Lung (tissue), 12 donors: ENCODE results near the gene KIAA0825. TPM values are rescaled to one million over a fixed set of nuclear protein-coding genes. Genes with fewer than 3 reads are reported as not detected.

Source experiments
- ATAC-seq: fragments of 200-7000 bp; cut with Tn5 transposase; one replicate; pipeline ENCODE4 v1.9.1; 2020; ENCODE audit warnings: moderate number of reproducible peaks; ENCODE audit not compliant: insufficient read depth, low FRiP score
- DNase-seq, 3 donors: peaks; one replicate each; pipeline ENCODE4 v3.0.0-alpha.2; 2013 to 2017
- H3K27ac ChIP-seq, 2 donors: one replicate each; pipeline ENCODE4 v1.5.1; 2013; ENCODE audit warnings: mild to moderate bottlenecking in 2 of 2, moderate library complexity in 2 of 2, control low read depth in 1 of 2, inconsistent platforms in 1 of 2, low read depth in 1 of 2, low read length in 1 of 2
- H3K27me3 ChIP-seq, 3 donors: one replicate each; pipeline ENCODE4 v1.5.1; 2013; ENCODE audit warnings: low read length in 2 of 3; ENCODE audit not compliant: control insufficient read depth in 3 of 3, insufficient read depth in 3 of 3
- H3K36me3 ChIP-seq, 4 donors: one replicate each; pipeline ENCODE4 v1.5.1; 2013; ENCODE audit warnings: low read length in 4 of 4, mild to moderate bottlenecking in 1 of 4, moderate library complexity in 1 of 4; ENCODE audit not compliant: control insufficient read depth in 4 of 4, insufficient read depth in 4 of 4
- H3K4me1 ChIP-seq, 5 donors: one replicate each; pipeline ENCODE4 v1.5.1; 2013; ENCODE audit warnings: low read length in 5 of 5, mild to moderate bottlenecking in 2 of 5, moderate library complexity in 1 of 5; ENCODE audit not compliant: control insufficient read depth in 5 of 5, insufficient read depth in 5 of 5
- H3K4me3 ChIP-seq: one replicate; pipeline ENCODE4 v1.5.1; 2013; ENCODE audit warnings: mild to moderate bottlenecking, control low read depth, moderate library complexity
- H3K9ac ChIP-seq, 2 donors: one replicate each; pipeline ENCODE4 v1.5.1; 2013; ENCODE audit warnings: low read length in 2 of 2, control low read depth in 1 of 2; ENCODE audit not compliant: insufficient read depth in 1 of 2
- H3K9me3 ChIP-seq, 4 donors: one replicate each; pipeline ENCODE4 v1.5.1; 2013; ENCODE audit warnings: low read length in 3 of 4, mild to moderate bottlenecking in 1 of 4, moderate library complexity in 1 of 4; ENCODE audit not compliant: control insufficient read depth in 4 of 4, insufficient read depth in 3 of 4
- CTCF ChIP-seq: IDR thresholded peaks from 2 replicates; pipeline ENCODE4 v1.5.1; 2012; ENCODE audit warnings: mild to moderate bottlenecking; ENCODE audit errors: control extremely low read depth, extremely low read depth
- WGBS, 2 donors: extraction: QIAGEN DNeasy Blood & Tissue Kit; methylation state at CpG; one replicate each; pipeline ENCODE4 v1.1.7; 2013; 5-methylcytosine and 5-hydroxymethylcytosine counted together
- polyA plus RNA-seq, 2 donors: library from polyadenylated mRNA; stranded (reverse); fragments of 200-250 nt; gene quantifications; one replicate each; pipeline ENCODE4 v1.2.1, GENCODE V29; 2013
- total RNA-seq, 2 donors: library from RNA; depleted of rRNA in 1 of 2; stranded (reverse); fragments of >200 nt in 1 of 2; gene quantifications; one replicate each; pipeline ENCODE4 v1.2.1, GENCODE V29; 2014 to 2021
- donor health status: control.
- donor health status: control.
- donor health status: Bipolar disorder and iron deficiency.
- donor health status: healthy.
- donor health status: DM: yes; HTN: yes; CAD: no.

KIAA0825 gene
- total and polyA plus RNA-seq, 4 donors, result 0.79 to 20.2 (median 3.6) TPM

- no peaks in the 10 kb centered on the region for H3K36me3 ChIP-seq
- DNase-seq (no peak), ATAC-seq (no peak)
- no peak for TF ChIP-seq CTCF
- no peak overlapping the region for H3K9ac ChIP-seq
- no peak overlapping the region for H3K4me3 ChIP-seq
- H3K9me3 ChIP-seq, result no peaks in the 10 kb centered on the region
- no peak overlapping the region for H3K27ac ChIP-seq
- H3K27me3 ChIP-seq, result no peaks in the 10 kb centered on the region
- H3K4me1 ChIP-seq, result peaks cover 0 to 39% (median 11%) of the 10 kb centered on the region in 5 donors
- WGBS, 2 donors, result 69 to 84% methylated on average over 5 of the region's 5 CpGs
Observed at GRCh38 chr5:94620256-94620655, 1.9 kb upstream of the KIAA0825 start.

- no peaks in the 10 kb centered on the region for H3K27me3 ChIP-seq
- 0 to 1% methylated on average over 23 of the region's 23 CpGs for WGBS, 2 donors
- no peaks in the 10 kb centered on the region for H3K9me3 ChIP-seq
- ATAC-seq (peak; percentile 61), DNase-seq (peak; percentile 72 to 84 (median 84))
- peak overlapping the region; percentile 18 to 78 for H3K9ac ChIP-seq
- peak overlapping the region; percentile 90 for H3K4me3 ChIP-seq
- peaks cover 0 to 38% (median 11%) of the 10 kb centered on the region in 5 donors for H3K4me1 ChIP-seq
- H3K36me3 ChIP-seq, result no peaks in the 10 kb centered on the region
- no peak for TF ChIP-seq CTCF
- peak overlapping the region; percentile 89 to 90 for H3K27ac ChIP-seq
Observed at GRCh38 chr5:94618029-94618492, 343 bp downstream of the KIAA0825 start.

- Histone ChIP-seq H3K4me1 (peaks cover 0 to 33% (median 8%) of the 10 kb centered on the region in 5 donors), H3K9me3 (no peaks in the 10 kb centered on the region), H3K9ac (no peak overlapping the region), H3K36me3 (no peaks in the 10 kb centered on the region), H3K27ac (no peak overlapping the region), H3K4me3 (no peak overlapping the region), H3K27me3 (no peaks in the 10 kb centered on the region)
- 96 to 99% methylated on average over 3 of the region's 3 CpGs for WGBS, 2 donors
- no peak for DNase-seq
- TF ChIP-seq CTCF, result no peak
- ATAC-seq, result no peak
Observed at GRCh38 chr5:94615862-94616261, 2.5 kb downstream of the KIAA0825 start.
